ENCODE data around the gene HTRA1.

DNA sequence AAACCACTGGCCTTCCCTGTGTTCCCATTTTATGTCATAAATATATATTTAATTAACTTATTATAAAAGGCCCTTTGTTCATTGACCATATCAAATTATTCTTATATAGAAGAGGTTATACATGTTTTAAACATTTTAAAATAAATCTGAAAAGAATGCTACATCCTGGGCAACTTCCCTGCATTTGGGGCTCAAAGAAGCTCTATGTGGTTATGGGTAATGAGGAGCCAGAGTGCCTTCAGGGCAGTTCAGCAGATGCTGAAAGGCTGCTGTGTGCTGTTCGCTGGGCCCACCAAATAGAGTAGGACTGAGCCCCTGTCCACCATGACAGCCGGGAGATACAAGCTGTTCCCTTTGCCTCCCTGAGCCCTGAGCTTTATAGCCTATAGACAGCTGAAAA lies 35.9 kb downstream of the HTRA1 start:
- TF ChIP-seq, protein P1, sequence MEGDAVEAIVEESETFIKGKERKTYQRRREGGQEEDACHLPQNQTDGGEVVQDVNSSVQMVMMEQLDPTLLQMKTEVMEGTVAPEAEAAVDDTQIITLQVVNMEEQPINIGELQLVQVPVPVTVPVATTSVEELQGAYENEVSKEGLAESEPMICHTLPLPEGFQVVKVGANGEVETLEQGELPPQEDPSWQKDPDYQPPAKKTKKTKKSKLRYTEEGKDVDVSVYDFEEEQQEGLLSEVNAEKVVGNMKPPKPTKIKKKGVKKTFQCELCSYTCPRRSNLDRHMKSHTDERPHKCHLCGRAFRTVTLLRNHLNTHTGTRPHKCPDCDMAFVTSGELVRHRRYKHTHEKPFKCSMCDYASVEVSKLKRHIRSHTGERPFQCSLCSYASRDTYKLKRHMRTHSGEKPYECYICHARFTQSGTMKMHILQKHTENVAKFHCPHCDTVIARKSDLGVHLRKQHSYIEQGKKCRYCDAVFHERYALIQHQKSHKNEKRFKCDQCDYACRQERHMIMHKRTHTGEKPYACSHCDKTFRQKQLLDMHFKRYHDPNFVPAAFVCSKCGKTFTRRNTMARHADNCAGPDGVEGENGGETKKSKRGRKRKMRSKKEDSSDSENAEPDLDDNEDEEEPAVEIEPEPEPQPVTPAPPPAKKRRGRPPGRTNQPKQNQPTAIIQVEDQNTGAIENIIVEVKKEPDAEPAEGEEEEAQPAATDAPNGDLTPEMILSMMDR (conservative IDR thresholded peaks at IDR 0.05 in 1 of 2, IDR thresholded peaks at IDR 0.05 in 1 of 2; ENCODE audit: extremely low read depth in 1 of 2, insufficient read depth in 1 of 2, low read depth in 1 of 2, low read length in 2 of 2), result no peak
- TF ChIP-seq EZH2 (IDR thresholded peaks at IDR 0.05; ENCODE audit: borderline replicate concordance, low read length), result no peak
